ENCODE results near the gene CENPM.

DNA sequence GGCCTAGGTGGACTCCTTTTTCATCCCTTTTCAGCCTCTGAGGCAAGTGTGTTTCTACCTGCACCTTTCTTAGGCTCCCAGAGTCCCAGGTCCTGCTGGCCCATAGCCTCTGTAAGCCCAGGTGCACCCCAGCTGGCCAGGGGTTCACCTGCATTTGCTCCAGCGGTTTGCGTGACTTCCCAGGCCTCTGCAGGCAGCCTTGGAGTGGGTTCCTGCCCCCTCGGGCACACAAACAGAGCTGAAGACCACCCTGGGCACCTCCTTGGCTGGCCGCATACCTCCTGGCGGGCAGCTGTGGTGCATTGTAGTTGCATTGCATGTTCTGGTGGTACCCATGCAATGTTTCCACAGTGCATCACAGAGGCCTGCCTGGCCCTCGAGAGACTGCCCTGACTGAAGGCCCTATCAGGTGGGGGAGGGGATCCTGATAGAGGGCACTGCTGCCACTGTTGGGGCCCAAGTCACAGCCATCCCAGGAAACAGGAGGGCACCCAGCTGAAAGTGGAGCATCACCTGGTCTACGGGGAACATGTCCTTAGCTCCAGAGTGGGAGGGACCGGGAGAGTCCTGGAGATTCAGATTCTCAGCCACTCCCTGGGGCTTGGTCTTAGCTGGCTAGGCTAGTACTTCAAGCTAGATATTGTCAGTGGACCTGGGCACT, 46.2 kb downstream of the CENPM start:
- TF ChIP-seq CTCF (IDR thresholded peaks at IDR 0.05 in 4 of 5, conservative IDR thresholded peaks at IDR 0.05 in 1 of 5) (no peak), POLR2A (IDR thresholded peaks at IDR 0.05) (no peak)
